NOMO-1 treated with dmso at 0.1 percent for 144 hours (cell line): ENCODE results near the gene PON3.
"Not testable (repeated sequence)": the region's sequence is repeated elsewhere in the genome, so short reads cannot be mapped to it uniquely, and the experiment has no call there.

Source experiments
- DNase-seq: peaks from one replicate; lab custom pipeline; 2025; ENCODE audit not compliant: unreplicated experiment; lab: John Stamatoyannopoulos, UW

PON3 gene

DNA sequence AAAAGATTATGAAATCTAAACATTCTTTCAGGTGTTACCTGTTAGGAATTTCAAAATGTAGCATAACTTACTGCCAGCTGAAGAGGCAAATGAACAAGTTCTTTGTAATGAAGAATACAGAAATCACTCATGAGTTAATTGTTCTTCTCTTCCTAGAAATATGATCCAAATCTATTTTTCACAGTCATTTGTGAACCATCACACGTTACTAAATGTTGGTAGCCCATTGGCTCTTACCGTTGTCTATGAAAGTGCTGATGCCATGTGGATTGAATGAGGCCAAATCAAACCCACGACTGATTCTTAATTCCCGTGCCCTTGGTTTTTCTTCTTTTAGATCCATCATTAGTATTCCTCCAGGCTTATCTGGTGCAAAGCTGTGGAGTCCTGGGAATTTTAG is 15.9 kb upstream of the PON3 start:
- DNase-seq = no peak

GRCh38 chr7:95411666-95412065 is 15.5 kb upstream of the PON3 start:
- DNase-seq = no peak

DNA sequence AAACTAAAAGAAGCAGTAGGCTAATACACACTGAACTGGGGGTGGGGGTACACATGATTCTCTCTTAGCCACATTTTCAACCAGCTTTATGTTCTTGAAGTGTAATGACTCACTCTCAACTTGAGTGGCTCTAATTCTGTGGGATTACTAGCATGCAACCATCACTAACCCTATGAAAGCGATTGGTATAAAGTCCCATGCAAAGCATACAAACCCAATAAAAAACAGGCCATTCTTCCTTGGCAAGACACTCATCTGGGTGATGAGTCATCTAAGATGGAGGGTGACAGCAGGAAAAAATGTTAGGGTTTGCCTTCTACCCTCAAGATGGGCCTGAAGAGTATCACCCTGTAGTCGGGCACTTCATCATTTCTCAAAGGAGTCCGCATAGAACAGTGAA is 14.9 kb upstream of the PON3 start:
- DNase-seq = no peak

DNA sequence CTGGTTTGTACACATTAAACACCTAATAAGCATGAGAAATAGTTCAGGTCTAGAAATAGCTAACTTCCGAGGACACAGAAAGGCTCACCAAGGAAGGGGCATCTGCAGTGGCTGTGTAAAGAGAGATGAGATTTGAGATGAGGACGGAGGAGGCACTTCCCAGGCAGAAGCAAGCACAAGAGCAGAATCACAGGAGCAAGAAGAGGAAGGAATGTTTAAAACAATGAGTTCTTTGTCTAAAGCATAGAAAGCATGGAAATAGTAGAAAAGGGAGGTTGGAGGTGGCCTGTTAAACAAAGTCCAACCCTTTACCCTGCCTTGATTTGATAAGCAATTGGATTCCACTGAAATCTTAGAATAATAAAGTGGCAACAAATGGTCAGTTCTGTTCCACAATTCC is 11.6 kb upstream of the PON3 start:
- no peak for DNase-seq

DNA sequence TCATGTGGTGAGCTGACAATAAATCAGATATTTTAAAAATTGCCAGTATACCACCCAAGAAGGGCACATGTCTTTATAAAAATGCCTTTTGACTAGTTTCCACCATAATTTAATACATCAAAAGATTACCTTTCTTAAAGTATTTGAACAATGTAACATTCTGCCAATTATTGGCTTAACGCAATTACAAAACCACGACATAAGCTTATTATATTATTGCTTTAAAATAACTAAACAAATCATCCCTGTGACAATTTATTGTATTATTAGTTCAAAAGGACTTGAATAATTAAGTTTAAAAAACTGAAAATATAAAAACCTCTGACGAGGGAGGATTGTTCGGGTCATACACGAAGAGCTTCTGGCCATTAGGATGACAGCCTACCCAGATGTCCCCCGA is 9.6 kb upstream of the PON3 start:
- DNase-seq = no peak

GRCh38 chr7:95405208-95405607 is 9.0 kb upstream of the PON3 start:
- no peak for DNase-seq

- no peak for DNase-seq
Measured at GRCh38 chr7:95404316-95404865, 8.2 kb upstream of the PON3 start.

GRCh38 chr7:95398155-95398940 is 2.2 kb upstream of the PON3 start:
- DNase-seq = no peak

DNA sequence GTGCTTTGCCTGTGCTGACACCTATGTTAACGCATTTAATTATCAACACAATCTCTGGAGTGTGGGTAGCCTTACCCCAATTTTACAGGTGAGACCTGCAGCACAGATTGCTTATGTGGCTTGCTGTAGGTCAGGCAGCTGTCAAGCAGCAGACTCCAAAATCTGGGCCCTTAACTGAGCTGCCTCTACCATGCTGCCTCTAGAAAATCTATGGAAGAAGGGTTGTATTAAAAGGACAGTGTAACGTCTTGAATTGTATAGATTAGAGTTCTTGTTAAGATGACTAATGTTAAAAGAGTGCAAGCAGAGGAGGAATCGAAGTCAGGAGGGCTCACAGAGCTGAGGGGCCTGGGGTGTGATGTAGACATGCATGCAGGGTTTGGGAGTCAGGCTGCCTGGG is 1.2 kb upstream of the PON3 start:
- DNase-seq = no peak

DNA sequence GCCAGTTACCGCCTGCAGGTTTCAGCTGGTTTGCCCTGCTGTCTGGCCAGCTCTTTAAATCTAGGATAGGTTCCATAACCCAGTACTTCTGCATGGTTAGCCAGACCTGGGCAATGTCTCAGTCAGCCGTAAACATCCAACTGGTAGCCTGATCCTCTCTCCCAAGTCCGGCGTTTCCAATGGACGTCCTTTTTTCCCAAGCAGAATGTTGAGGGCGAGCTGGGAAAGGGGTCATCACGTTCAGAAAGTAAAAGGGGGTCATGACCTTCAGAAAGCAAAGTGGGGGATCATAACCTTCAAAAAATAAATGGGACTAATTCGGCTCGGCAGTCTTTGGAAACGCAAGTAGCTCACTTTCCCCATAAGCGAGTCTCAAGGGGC is 430 bp downstream of the PON3 start:
- DNase-seq = no peak

DNA sequence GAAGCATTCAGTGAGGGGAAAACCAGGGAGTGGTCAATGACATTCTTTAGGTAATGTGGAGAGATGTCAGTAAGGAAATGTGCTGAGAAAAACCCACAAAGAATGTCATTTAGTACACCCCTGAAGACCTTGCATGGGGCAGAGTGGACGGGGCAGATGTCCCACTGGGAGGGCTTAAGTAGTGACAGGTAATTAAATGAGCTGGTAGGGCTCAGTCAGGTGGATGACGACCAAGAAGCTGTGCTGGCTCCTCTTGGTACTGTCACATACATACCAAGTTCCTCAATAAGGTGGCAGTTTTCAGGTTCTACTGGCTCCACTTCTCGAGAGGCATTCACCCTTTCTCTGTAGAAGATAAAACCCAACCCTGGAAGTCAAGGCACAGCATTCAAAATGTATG is 1.8 kb downstream of the PON3 start:
- DNase-seq = no peak

GRCh38 chr7:95391761-95392160 is 4.4 kb downstream of the PON3 start:
- DNase-seq = no peak

GRCh38 chr7:95389516-95389915 is 6.7 kb downstream of the PON3 start:
- no peak for DNase-seq

DNA sequence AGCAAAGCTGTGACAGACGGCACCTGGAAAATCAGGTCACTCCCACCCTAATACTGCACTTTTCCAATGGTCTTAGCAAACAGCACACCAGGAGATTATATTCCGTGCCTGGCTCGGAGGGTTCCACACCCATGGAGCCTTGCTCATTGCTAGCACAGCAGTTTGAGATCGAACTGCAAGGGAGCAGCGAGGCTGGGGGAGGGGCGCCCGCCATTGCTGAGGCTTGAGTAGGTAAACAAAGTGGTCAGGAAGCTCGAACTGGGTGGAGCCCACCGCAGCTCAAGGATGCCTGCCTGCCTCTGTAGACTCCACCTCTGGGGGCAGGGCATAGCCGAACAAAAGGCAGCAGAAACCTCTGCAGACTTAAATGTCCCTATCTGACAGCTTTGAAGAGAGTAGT is 16.7 kb downstream of the PON3 start:
- not testable (repeated sequence) for DNase-seq

DNA sequence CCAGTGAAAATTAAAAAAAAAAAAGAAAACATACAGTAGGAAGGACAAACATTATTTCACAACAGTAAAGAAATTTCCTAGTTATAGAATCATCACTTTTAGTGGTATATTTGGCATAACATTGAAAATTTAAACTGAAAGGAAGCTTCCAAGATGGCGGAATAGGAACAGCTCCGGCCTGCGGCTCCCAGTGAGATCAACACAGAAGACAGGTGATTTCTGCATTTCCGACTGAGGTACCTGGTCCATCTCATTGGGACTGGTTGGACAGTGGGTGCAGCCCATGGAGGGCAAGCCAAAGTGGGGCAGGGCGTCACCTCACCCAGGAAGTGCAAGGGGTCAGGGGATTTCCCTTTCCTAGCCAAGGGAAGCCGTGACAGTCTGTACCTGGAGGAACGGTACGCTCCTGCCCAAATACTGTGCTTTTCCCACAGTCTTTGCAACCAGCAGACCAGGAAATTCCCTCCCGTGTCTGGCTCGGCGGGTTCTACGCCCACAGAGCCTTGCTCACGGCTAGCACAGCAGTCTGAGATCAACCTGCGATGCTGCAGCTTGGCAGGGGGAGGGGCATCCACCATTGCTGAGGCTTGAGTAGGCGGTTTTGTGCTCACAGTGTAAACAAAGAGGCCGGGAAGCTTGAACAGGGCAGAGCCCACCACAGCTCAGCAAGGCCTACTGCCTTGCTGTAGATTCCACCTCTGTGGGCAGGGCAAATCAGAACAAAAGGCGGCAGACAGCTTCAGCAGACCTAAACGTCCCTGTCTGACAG is 19.4 kb downstream of the PON3 start:
- no peak for DNase-seq

- no peak for DNase-seq
Measured at GRCh38 chr7:95375591-95376257, 20.5 kb downstream of the PON3 start.

DNA sequence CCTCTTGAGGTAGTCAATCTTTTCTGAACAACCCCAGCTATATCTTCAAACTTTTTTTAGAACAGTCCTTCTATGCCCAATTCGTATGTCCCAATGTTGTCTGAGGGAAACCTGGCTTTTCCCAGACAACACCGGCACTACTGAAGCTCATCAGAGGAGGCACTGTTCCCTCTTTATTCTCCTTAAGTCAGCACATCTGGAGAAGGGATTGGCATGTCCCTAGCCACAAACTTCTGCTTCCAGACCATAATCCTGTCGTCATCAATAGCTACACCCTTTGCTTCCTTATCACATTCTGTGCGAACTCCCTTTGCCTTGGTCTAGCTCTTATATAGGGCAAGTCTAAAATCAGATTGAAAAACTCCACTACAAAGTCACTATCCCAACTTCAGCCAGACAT is 22.9 kb downstream of the PON3 start:
- no peak for DNase-seq

- no peak for DNase-seq
Measured at GRCh38 chr7:95368235-95368634, 27.9 kb downstream of the PON3 start.

DNA sequence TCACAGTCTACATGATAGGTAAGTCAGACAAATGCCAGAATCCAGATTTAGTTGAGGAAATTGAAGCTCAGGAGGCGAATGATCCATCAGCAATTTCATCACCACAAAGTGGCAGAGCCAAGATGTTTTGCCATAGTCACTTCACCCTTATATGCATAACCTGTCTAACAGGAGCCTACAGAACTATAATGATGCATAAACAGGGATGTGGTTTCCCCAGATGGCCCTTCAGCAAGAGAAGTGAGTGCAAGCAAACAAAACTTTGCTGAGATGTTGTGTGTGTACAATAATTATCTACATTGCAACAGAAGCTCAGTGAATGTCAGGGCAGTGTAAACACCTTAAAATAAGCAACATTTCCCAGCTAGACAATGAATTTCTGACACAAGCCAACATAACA is 28.6 kb downstream of the PON3 start:
- no peak for DNase-seq

DNA sequence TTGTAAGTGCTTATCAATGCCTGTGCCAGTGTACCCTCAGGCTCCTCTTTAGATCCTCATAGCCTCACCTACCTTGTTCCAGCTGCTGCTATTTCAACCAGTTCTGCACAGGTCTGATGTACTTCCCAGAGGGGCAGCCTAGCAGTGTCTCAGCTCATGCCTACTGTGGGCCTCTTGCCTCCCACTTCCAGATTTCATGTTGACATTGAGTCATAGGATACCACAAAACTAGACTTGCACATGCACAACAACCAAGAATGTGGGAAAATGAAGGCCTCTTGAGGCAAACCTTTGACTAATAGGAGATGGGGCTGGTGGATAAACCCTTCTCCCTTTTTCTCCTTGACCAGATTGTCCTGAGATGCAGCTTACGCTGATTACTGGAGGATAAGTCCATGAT is 31.0 kb downstream of the PON3 start:
- DNase-seq = no peak

DNA sequence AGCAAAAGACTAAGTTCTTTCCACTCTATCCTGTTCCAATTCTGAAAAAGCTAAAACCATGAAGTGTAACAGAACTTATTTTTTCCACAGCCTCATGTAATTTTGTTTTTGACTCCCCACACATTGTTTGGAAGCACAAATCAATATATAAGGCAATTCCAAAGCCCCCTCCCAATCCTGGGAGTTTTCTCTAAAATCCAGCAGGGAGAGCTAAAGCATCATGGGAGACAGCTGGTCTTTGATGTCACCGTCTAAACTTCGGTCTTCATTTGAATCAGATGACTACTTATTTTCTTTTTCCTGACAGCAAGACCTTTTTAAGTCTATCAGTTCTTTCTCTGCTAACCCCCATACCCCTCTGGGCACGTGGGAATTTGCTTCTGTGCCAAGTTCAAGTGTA is 38.6 kb downstream of the PON3 start:
- DNase-seq = no peak
